Suprapubic skin (tissue), 4 donors: ENCODE data around the gene NR3C2. TPM values are rescaled to one million over a fixed set of nuclear protein-coding genes. Genes with fewer than 3 reads are reported as not detected.

ENCODE experiments used
- DNase-seq, 2 donors: peaks; one replicate each; pipeline ENCODE4 v3.0.0-alpha.2; 2019; ENCODE audit warnings: low spot score in 2 of 2
- H3K27ac ChIP-seq: fragments of 200-600 bp; sonication (generic); one replicate; pipeline ENCODE4 v1.5.1; 2019
- H3K27me3 ChIP-seq: fragments of 200-600 bp; sonication (generic); one replicate; pipeline ENCODE4 v1.5.1; 2019
- H3K36me3 ChIP-seq: fragments of 200-600 bp; sonication (generic); one replicate; pipeline ENCODE4 v1.5.1; 2019
- H3K4me1 ChIP-seq: fragments of 200-600 bp; sonication (generic); one replicate; pipeline ENCODE4 v1.5.1; 2019
- H3K4me3 ChIP-seq: fragments of 200-600 bp; sonication (generic); one replicate; pipeline ENCODE4 v1.5.1; 2019; ENCODE audit warnings: mild to moderate bottlenecking
- H3K9me3 ChIP-seq: fragments of 200-600 bp; sonication (generic); one replicate; pipeline ENCODE4 v1.5.1; 2019
- EP300 ChIP-seq: sonication (generic); formaldehyde crosslinking; IDR thresholded peaks from one replicate; pipeline ENCODE4 v1.6.1; 2017; ENCODE audit warnings: antibody characterized with exemption
- POLR2A ChIP-seq, 2 donors: fragments of 450-650 bp; IDR thresholded peaks; one replicate each; pipeline ENCODE4 v1.6.1; 2017; ENCODE audit warnings: antibody characterized with exemption in 2 of 2, mild to moderate bottlenecking in 2 of 2, moderate library complexity in 2 of 2
- POLR2AphosphoS5 ChIP-seq, 3 donors: sonication (generic); formaldehyde crosslinking; IDR thresholded peaks; one replicate each; pipeline ENCODE4 v1.6.1; 2017; ENCODE audit warnings: antibody characterized with exemption in 3 of 3
- WGBS: methylation state at CpG from one replicate; pipeline ENCODE4 v1.1.5; 2018; 5-methylcytosine and 5-hydroxymethylcytosine counted together
- total RNA-seq, 4 donors: library from RNA; depleted of rRNA; stranded (reverse); fragments of >200 nt; gene quantifications; one replicate each; pipeline ENCODE4 v1.1.0, GENCODE V29; 2016
- TF ChIP-seq, protein P1 (sequence below), 2 donors: fragments of 200-600 bp in 1 of 2; fragments of 450-650 bp in 1 of 2; sonication (generic) in 1 of 2; IDR thresholded peaks; one replicate each; pipeline ENCODE4 v1.5.1; 2016 to 2019; ENCODE audit warnings: antibody characterized with exemption in 2 of 2, mild to moderate bottlenecking in 1 of 2, moderate library complexity in 1 of 2

The NR3C2 gene
- total RNA-seq, 4 donors from 2014 or later = 7.3 to 12.1 (median 11.0) TPM

- H3K27ac ChIP-seq = no peak overlapping the region
- TF ChIP-seq POLR2AphosphoS5 (IDR thresholded peaks at IDR 0.05) = no peak
- TF ChIP-seq, protein P1, sequence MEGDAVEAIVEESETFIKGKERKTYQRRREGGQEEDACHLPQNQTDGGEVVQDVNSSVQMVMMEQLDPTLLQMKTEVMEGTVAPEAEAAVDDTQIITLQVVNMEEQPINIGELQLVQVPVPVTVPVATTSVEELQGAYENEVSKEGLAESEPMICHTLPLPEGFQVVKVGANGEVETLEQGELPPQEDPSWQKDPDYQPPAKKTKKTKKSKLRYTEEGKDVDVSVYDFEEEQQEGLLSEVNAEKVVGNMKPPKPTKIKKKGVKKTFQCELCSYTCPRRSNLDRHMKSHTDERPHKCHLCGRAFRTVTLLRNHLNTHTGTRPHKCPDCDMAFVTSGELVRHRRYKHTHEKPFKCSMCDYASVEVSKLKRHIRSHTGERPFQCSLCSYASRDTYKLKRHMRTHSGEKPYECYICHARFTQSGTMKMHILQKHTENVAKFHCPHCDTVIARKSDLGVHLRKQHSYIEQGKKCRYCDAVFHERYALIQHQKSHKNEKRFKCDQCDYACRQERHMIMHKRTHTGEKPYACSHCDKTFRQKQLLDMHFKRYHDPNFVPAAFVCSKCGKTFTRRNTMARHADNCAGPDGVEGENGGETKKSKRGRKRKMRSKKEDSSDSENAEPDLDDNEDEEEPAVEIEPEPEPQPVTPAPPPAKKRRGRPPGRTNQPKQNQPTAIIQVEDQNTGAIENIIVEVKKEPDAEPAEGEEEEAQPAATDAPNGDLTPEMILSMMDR (IDR thresholded peaks at IDR 0.05) = no peak
- TF ChIP-seq POLR2A (IDR thresholded peaks at IDR 0.05) = no peak
- no peak for TF ChIP-seq EP300
- peaks cover 8% of the 10 kb centered on the region for H3K4me1 ChIP-seq
- H3K9me3 ChIP-seq = no peaks in the 10 kb centered on the region
- no peak overlapping the region for H3K4me3 ChIP-seq
- H3K27me3 ChIP-seq = no peaks in the 10 kb centered on the region
- WGBS = 88% methylated on average over 2 of the region's 2 CpGs
- no peaks in the 10 kb centered on the region for H3K36me3 ChIP-seq
- DNase-seq = no peak
Observed at GRCh38 chr4:148429206-148429605, 13.0 kb downstream of the NR3C2 start.

DNA sequence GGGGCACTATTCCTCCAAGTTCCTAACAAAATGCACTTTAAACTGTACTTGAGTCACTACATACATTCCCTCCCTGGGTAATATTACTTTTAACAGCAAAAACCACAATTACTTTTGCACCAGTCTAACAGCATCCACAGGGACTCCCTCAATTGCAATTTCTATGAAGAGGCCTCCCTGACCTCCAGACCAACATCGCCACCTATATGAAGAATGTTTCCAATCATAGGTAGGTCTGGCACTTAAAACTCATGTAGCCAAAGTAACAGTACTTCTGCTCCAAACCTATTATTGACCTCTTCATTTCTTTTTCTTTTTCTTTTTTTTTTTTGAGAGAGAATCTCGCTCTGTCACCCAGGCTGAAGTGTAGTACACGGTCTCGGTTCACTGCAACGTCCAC lies 15.6 kb downstream of the NR3C2 start:
- Histone ChIP-seq H3K4me1 (peaks cover 4% of the 10 kb centered on the region), H3K36me3 (no peaks in the 10 kb centered on the region), H3K27me3 (no peaks in the 10 kb centered on the region), H3K9me3 (no peaks in the 10 kb centered on the region), H3K4me3 (no peak overlapping the region), H3K27ac (no peak overlapping the region)
- TF ChIP-seq, protein P1 (IDR thresholded peaks at IDR 0.05) = no peak
- TF ChIP-seq EP300 = no peak
- no peak for TF ChIP-seq POLR2A (IDR thresholded peaks at IDR 0.05)
- no peak for TF ChIP-seq POLR2AphosphoS5 (IDR thresholded peaks at IDR 0.05)
- 100% methylated on average over 5 of the region's 5 CpGs for WGBS
- no peak for DNase-seq

DNA sequence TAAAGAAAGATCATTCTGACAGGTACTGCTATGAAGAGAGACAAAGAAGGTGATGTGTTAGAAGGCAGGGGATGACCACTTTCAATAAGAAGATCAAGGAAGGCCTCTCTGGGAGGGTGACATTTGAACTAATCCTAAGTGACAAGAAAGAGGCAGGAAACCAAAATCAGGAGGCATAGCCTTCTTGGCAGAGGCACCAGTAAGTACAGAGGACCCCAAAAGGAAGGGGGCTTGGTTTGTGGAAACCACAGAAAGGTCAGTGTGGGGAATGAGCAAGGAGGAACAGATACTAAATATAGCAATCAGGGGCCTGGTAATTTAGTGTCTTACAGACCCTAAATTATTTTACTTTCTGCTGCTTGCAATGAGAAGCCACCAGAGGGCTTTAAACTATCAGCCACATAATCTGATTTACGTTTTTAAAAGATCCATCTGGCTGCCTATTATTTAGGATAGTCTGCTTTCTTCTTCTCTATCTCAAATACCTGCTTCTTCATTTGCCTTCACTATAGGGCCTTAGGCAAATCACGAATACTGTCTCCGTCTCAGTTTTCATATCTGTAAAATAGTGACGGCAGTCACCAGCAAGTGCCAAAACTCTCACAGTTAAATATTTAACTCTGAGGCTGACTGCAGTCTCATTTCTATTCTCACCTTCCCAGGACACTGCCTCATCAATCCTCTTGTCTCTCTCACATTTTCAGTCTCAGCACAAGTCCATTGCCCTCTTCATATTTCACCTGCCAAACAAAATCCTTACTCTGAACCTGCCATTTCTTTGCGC lies 16.7 kb downstream of the NR3C2 start:
- no peak overlapping the region for H3K27ac ChIP-seq
- no peaks in the 10 kb centered on the region for H3K36me3 ChIP-seq
- no peaks in the 10 kb centered on the region for H3K9me3 ChIP-seq
- H3K4me1 ChIP-seq = no peaks in the 10 kb centered on the region
- no peak overlapping the region for H3K4me3 ChIP-seq
- 73% methylated on average over 5 of the region's 5 CpGs for WGBS
- no peak for TF ChIP-seq POLR2AphosphoS5 (IDR thresholded peaks at IDR 0.05)
- TF ChIP-seq, protein P1 (IDR thresholded peaks at IDR 0.05) = no peak
- no peak for TF ChIP-seq EP300
- no peak for TF ChIP-seq POLR2A (IDR thresholded peaks at IDR 0.05)
- DNase-seq = no peak
- H3K27me3 ChIP-seq = no peaks in the 10 kb centered on the region

GRCh38 chr4:148420397-148420796 lies 21.8 kb downstream of the NR3C2 start:
- TF ChIP-seq, protein P1 (IDR thresholded peaks at IDR 0.05) = no peak
- TF ChIP-seq POLR2AphosphoS5 (IDR thresholded peaks at IDR 0.05) (no peak), POLR2A (IDR thresholded peaks at IDR 0.05) (no peak), EP300 (no peak)
- DNase-seq = no peak
- no peaks in the 10 kb centered on the region for H3K4me1 ChIP-seq
- no peaks in the 10 kb centered on the region for H3K36me3 ChIP-seq
- no peaks in the 10 kb centered on the region for H3K27me3 ChIP-seq
- H3K4me3 ChIP-seq = no peak overlapping the region
- no peak overlapping the region for H3K27ac ChIP-seq
- 72% methylated on average over 2 of the region's 2 CpGs for WGBS
- no peaks in the 10 kb centered on the region for H3K9me3 ChIP-seq

GRCh38 chr4:148415500-148415899 lies 26.7 kb downstream of the NR3C2 start:
- Histone ChIP-seq H3K27ac (no peak overlapping the region), H3K4me3 (no peak overlapping the region), H3K27me3 (no peaks in the 10 kb centered on the region), H3K9me3 (no peaks in the 10 kb centered on the region), H3K4me1 (no peaks in the 10 kb centered on the region), H3K36me3 (no peaks in the 10 kb centered on the region)
- TF ChIP-seq POLR2AphosphoS5 (IDR thresholded peaks at IDR 0.05) = no peak
- no peak for TF ChIP-seq EP300
- TF ChIP-seq, protein P1 (IDR thresholded peaks at IDR 0.05) = no peak
- TF ChIP-seq POLR2A (IDR thresholded peaks at IDR 0.05) = no peak
- no peak for DNase-seq
- 73% methylated on average over 2 of the region's 2 CpGs for WGBS
